ENCODE measurements around the gene ARHGAP15. TPM values are rescaled to one million over a fixed set of nuclear protein-coding genes. Genes with fewer than 3 reads are reported as not detected.

Gene ARHGAP15
- total RNA-seq, 2 experiments from 2014 or later, result 167 TPM

GRCh38 chr2:143146815-143147530, 17.8 kb downstream of the ARHGAP15 start:
- Mint-ChIP-seq H3K4me1 (peaks cover 79% of the 10 kb centered on the region), H3K36me3 (ENCODE audit: low read depth) (peaks cover 65% of the 10 kb centered on the region), H3K27ac (no peak overlapping the region), H3K4me3 (no peak overlapping the region), H3K9me3 (no peaks in the 10 kb centered on the region), H3K27me3 (no peaks in the 10 kb centered on the region)
- ChIA-PET POLR2A (interaction anchor here (8.0 kb wide), 1 partner anchor 17 kb away, joined by 75 read pairs; the partner anchor contains the start of gene ARHGAP15), CTCF (no interaction called here)
- DNase-seq, result no peak

GRCh38 chr2:143148011-143148410, 18.8 kb downstream of the ARHGAP15 start:
- Mint-ChIP-seq H3K4me1 (peaks cover 82% of the 10 kb centered on the region), H3K4me3 (no peak overlapping the region), H3K9me3 (no peaks in the 10 kb centered on the region), H3K27me3 (no peaks in the 10 kb centered on the region), H3K27ac (no peak overlapping the region), H3K36me3 (ENCODE audit: low read depth) (peaks cover 67% of the 10 kb centered on the region)
- no peak for DNase-seq
- CTCF ChIA-PET, result interaction anchor here (1.6 kb wide), 1 partner anchor 74 kb away, joined by 3 read pairs; no protein-coding TSS in a partner anchor
- POLR2A ChIA-PET, result interaction anchor here (1.1 to 1.6 kb wide), 3 partner anchors 8 to 20 kb away, joined by 4 to 11 read pairs (median 6); no protein-coding TSS in a partner anchor

GRCh38 chr2:143148757-143149156, 19.5 kb downstream of the ARHGAP15 start:
- peaks cover 78% of the 10 kb centered on the region for H3K4me1 Mint-ChIP-seq
- no peak overlapping the region for H3K4me3 Mint-ChIP-seq
- H3K27me3 Mint-ChIP-seq, result no peaks in the 10 kb centered on the region

GRCh38 chr2:143150287-143150686, 21.1 kb downstream of the ARHGAP15 start:
- no peak for DNase-seq
- H3K4me3 Mint-ChIP-seq, result no peak overlapping the region
- H3K27me3 Mint-ChIP-seq, result no peaks in the 10 kb centered on the region
- H3K4me1 Mint-ChIP-seq, result peaks cover 70% of the 10 kb centered on the region
- CTCF ChIA-PET, result no interaction called here
- POLR2A ChIA-PET, result interaction anchor here (1.1 kb wide), 1 partner anchor 12 kb away, joined by 4 read pairs; no protein-coding TSS in a partner anchor
- H3K9me3 Mint-ChIP-seq, result no peaks in the 10 kb centered on the region
- H3K27ac Mint-ChIP-seq, result no peak overlapping the region
- H3K36me3 Mint-ChIP-seq (ENCODE audit: low read depth), result peaks cover 60% of the 10 kb centered on the region

More at GRCh38 chr2:143148757-143149156, 19.5 kb downstream of the ARHGAP15 start:
- ChIA-PET CTCF (interaction anchor here (1.6 kb wide), 1 partner anchor 73 kb away, joined by 3 read pairs; no protein-coding TSS in a partner anchor), POLR2A (interaction anchor here (1.1 to 1.6 kb wide), 3 partner anchors 9 to 20 kb away, joined by 4 to 11 read pairs (median 6); no protein-coding TSS in a partner anchor)
- no peak for DNase-seq
- Mint-ChIP-seq H3K27ac (no peak overlapping the region), H3K36me3 (ENCODE audit: low read depth) (peaks cover 62% of the 10 kb centered on the region), H3K9me3 (no peaks in the 10 kb centered on the region)

GRCh38 chr2:143151111-143151752, 22.0 kb downstream of the ARHGAP15 start:
- Mint-ChIP-seq H3K27ac (no peak overlapping the region), H3K36me3 (ENCODE audit: low read depth) (peaks cover 64% of the 10 kb centered on the region), H3K27me3 (no peaks in the 10 kb centered on the region), H3K4me3 (no peak overlapping the region), H3K9me3 (no peaks in the 10 kb centered on the region), H3K4me1 (peaks cover 71% of the 10 kb centered on the region)
- ChIA-PET CTCF (interaction anchor here (0.5 kb wide), 1 partner anchor 238 kb away, joined by 3 read pairs; no protein-coding TSS in a partner anchor), POLR2A (no interaction called here)
- no peak for DNase-seq

GRCh38 chr2:143152219-143152618, 23.0 kb downstream of the ARHGAP15 start:
- H3K9me3 Mint-ChIP-seq, result no peaks in the 10 kb centered on the region
- H3K4me3 Mint-ChIP-seq, result no peak overlapping the region
- peaks cover 66% of the 10 kb centered on the region for H3K36me3 Mint-ChIP-seq (ENCODE audit: low read depth)
- H3K27ac Mint-ChIP-seq, result peak overlapping the region; percentile 3
- no peaks in the 10 kb centered on the region for H3K27me3 Mint-ChIP-seq
- CTCF ChIA-PET, result interaction anchor here (1.0 kb wide), 1 partner anchor 41 kb away, joined by 3 read pairs; no protein-coding TSS in a partner anchor
- no peak for DNase-seq
- peaks cover 64% of the 10 kb centered on the region for H3K4me1 Mint-ChIP-seq
- POLR2A ChIA-PET, result no interaction called here

GRCh38 chr2:143152637-143153036, 23.4 kb downstream of the ARHGAP15 start:
- no peak overlapping the region for H3K27ac Mint-ChIP-seq
- no peaks in the 10 kb centered on the region for H3K27me3 Mint-ChIP-seq
- no peaks in the 10 kb centered on the region for H3K9me3 Mint-ChIP-seq
- H3K4me1 Mint-ChIP-seq, result peaks cover 64% of the 10 kb centered on the region
- no peak for DNase-seq
- H3K4me3 Mint-ChIP-seq, result no peak overlapping the region
- ChIA-PET CTCF (interaction anchor here (1.0 kb wide), 1 partner anchor 42 kb away, joined by 3 read pairs; no protein-coding TSS in a partner anchor), POLR2A (no interaction called here)
- H3K36me3 Mint-ChIP-seq (ENCODE audit: low read depth), result peaks cover 67% of the 10 kb centered on the region

- CTCF ChIA-PET, result interaction anchor here (0.7 to 3.7 kb wide), 5 partner anchors 11 to 129 kb away, joined by 3 to 18 read pairs (median 4); no protein-coding TSS in a partner anchor
- H3K4me1 Mint-ChIP-seq, result peaks cover 55% of the 10 kb centered on the region
- H3K4me3 Mint-ChIP-seq, result no peak overlapping the region
- no peak overlapping the region for H3K27ac Mint-ChIP-seq
- no peaks in the 10 kb centered on the region for H3K27me3 Mint-ChIP-seq
- DNase-seq, result no peak
- peaks cover 60% of the 10 kb centered on the region for H3K36me3 Mint-ChIP-seq (ENCODE audit: low read depth)
- no peaks in the 10 kb centered on the region for H3K9me3 Mint-ChIP-seq
- POLR2A ChIA-PET, result interaction anchor here (1.5 kb wide), 1 partner anchor 20 kb away, joined by 3 read pairs; no protein-coding TSS in a partner anchor
Observed at GRCh38 chr2:143155661-143156060, 26.4 kb downstream of the ARHGAP15 start.

- Mint-ChIP-seq H3K36me3 (ENCODE audit: low read depth) (peaks cover 63% of the 10 kb centered on the region), H3K4me3 (no peak overlapping the region), H3K27ac (no peak overlapping the region), H3K27me3 (no peaks in the 10 kb centered on the region), H3K9me3 (no peaks in the 10 kb centered on the region), H3K4me1 (peaks cover 54% of the 10 kb centered on the region)
- DNase-seq, result no peak
- CTCF ChIA-PET, result interaction anchor here (1.2 to 3.7 kb wide), 3 partner anchors 24 to 127 kb away, joined by 3 to 18 read pairs (median 3); no protein-coding TSS in a partner anchor
- POLR2A ChIA-PET, result interaction anchor here (0.8 kb wide), 1 partner anchor 102 kb away, joined by 4 read pairs; no protein-coding TSS in a partner anchor
Observed at GRCh38 chr2:143157001-143157400, 27.8 kb downstream of the ARHGAP15 start.

GRCh38 chr2:143157418-143157817, 28.2 kb downstream of the ARHGAP15 start:
- no peak for DNase-seq
- Mint-ChIP-seq H3K27me3 (no peaks in the 10 kb centered on the region), H3K4me3 (no peak overlapping the region), H3K9me3 (no peaks in the 10 kb centered on the region), H3K4me1 (peaks cover 54% of the 10 kb centered on the region), H3K36me3 (ENCODE audit: low read depth) (peaks cover 61% of the 10 kb centered on the region), H3K27ac (no peak overlapping the region)
- POLR2A ChIA-PET, result interaction anchor here (0.8 kb wide), 1 partner anchor 102 kb away, joined by 4 read pairs; no protein-coding TSS in a partner anchor
- CTCF ChIA-PET, result interaction anchor here (1.2 to 3.7 kb wide), 2 partner anchors 23 to 46 kb away, joined by 3 to 18 read pairs; no protein-coding TSS in a partner anchor

GRCh38 chr2:143158098-143158497, 28.9 kb downstream of the ARHGAP15 start:
- Mint-ChIP-seq H3K27me3 (no peaks in the 10 kb centered on the region), H3K4me1 (peaks cover 51% of the 10 kb centered on the region), H3K4me3 (no peak overlapping the region), H3K27ac (no peak overlapping the region), H3K36me3 (ENCODE audit: low read depth) (peaks cover 60% of the 10 kb centered on the region), H3K9me3 (no peaks in the 10 kb centered on the region)
- POLR2A ChIA-PET, result interaction anchor here (1.0 to 1.8 kb wide), 2 partner anchors 28 to 30 kb away, joined by 3 to 6 read pairs; partner anchors contain the start of gene ARHGAP15
- CTCF ChIA-PET, result interaction anchor here (3.7 kb wide), 1 partner anchor 47 kb away, joined by 18 read pairs; no protein-coding TSS in a partner anchor
- no peak for DNase-seq

- H3K4me3 Mint-ChIP-seq, result no peak overlapping the region
- H3K4me1 Mint-ChIP-seq, result peaks cover 53% of the 10 kb centered on the region
- no peak for DNase-seq
- no peak overlapping the region for H3K27ac Mint-ChIP-seq
- H3K9me3 Mint-ChIP-seq, result no peaks in the 10 kb centered on the region
- ChIA-PET CTCF (interaction anchor here (1.0 to 3.7 kb wide), 3 partner anchors 15 to 48 kb away, joined by 3 to 18 read pairs (median 6); no protein-coding TSS in a partner anchor), POLR2A (interaction anchor here (1.0 to 4.2 kb wide), 3 partner anchors 29 to 100 kb away, joined by 3 to 29 read pairs (median 6); partner anchors contain the start of gene ARHGAP15)
- peaks cover 66% of the 10 kb centered on the region for H3K36me3 Mint-ChIP-seq (ENCODE audit: low read depth)
- no peaks in the 10 kb centered on the region for H3K27me3 Mint-ChIP-seq
Observed at GRCh38 chr2:143158551-143159485, 29.6 kb downstream of the ARHGAP15 start.
